Stimulated activated naive B cell treated with anti-CD40 and anti-IgM and Interleukin-4, amounts not matched to agents 10 μg/mL and 1 μg/mL and 100 μg/mL, for 72 hours (primary cell): Measurements from ENCODE around the gene AGR2.
A peak's percentile ranks its signal among the peaks of the same experiment; 100 is the strongest.
"Not testable (repeated sequence)": the region's sequence is repeated elsewhere in the genome, so short reads cannot be mapped to it uniquely, and the experiment has no call there.

Experiments
- ATAC-seq, 2 donors: fragments of 150-1000 bp; cut with Tn5 transposase; replicated peaks; 2 replicates each; pipeline ENCODE4 v1.10.0; 2021; ENCODE audit warnings: moderate library complexity in 1 of 2
- DNase-seq: peaks from one replicate; pipeline ENCODE4 v3.0.0; 2021
- H3K27ac Mint-ChIP-seq: one replicate; pipeline ENCODE4 v1.8.0; 2022; ENCODE audit warnings: mild to moderate bottlenecking, mixed read lengths
- H3K27me3 Mint-ChIP-seq, 2 donors: one replicate each; pipeline ENCODE4 v1.8.0; 2022; ENCODE audit warnings: mixed read lengths in 2 of 2
- H3K36me3 Mint-ChIP-seq, 2 donors: one replicate each; pipeline ENCODE4 v1.8.0; 2022; ENCODE audit warnings: mixed read lengths in 2 of 2, mild to moderate bottlenecking in 1 of 2
- H3K4me1 Mint-ChIP-seq, 2 donors: one replicate each; pipeline ENCODE4 v1.8.0; 2022; ENCODE audit warnings: mixed read lengths in 2 of 2, mild to moderate bottlenecking in 1 of 2
- H3K4me3 Mint-ChIP-seq, 2 donors: one replicate each; pipeline ENCODE4 v1.8.0; 2022; ENCODE audit warnings: mild to moderate bottlenecking in 2 of 2, mixed read lengths in 2 of 2, moderate library complexity in 1 of 2
- H3K9me3 Mint-ChIP-seq, 2 donors: one replicate each; pipeline ENCODE4 v1.8.0; 2022; ENCODE audit warnings: mixed read lengths in 2 of 2, mild to moderate bottlenecking in 1 of 2

AGR2 gene

DNA sequence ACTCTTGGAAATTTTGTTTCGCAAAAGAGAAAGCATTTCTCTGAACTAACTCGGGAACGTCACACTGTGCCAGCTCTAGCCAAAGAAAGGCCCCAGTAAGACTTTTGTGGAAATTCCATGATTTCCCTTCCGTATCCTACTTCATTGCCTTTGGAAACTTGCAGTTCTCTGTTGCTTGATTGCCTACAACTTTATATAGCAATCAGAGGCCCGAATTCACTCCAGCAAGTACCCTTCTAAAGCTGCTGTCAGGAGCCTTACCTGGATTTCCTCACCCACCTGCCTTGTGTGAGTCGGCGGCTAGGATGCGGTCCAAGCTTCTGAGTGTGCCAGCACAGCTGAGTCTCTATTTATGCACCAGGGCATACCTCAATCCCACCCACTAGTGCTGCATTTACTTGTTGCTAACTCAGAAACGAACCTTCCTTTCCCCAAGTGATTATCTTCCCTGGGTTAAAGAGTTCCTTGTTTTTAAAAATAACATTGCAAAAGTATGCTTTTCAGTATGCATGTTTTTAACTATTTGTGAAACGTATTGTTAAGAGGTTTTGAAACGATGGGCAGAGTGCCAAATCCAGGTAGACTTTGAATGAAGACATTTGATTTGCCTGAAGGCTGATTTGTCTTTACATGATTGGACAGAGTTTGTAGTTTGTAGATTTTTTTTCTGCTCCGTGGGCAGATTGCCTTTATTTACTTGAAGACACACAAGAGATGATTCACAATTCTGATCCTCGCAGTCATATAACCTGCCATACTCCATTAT lies at the start of gene AGR2:
AGR2 (minus strand) TSS at position 326 of the 766 bp plus-strand sequence. CDS start 3,203 bp downstream, outside the sequence.
- H3K4me3 Mint-ChIP-seq, result no peak within 1 kb of the TSS
- H3K36me3 Mint-ChIP-seq, result no peaks in the 10 kb centered on the region
- no peaks in the 10 kb centered on the region for H3K27me3 Mint-ChIP-seq
- H3K27ac Mint-ChIP-seq, result no peak within 1 kb of the TSS
- no peaks in the 10 kb centered on the region for H3K9me3 Mint-ChIP-seq
- ATAC-seq (no peak), DNase-seq (no peak)
- no peaks in the 10 kb centered on the region for H3K4me1 Mint-ChIP-seq

DNA sequence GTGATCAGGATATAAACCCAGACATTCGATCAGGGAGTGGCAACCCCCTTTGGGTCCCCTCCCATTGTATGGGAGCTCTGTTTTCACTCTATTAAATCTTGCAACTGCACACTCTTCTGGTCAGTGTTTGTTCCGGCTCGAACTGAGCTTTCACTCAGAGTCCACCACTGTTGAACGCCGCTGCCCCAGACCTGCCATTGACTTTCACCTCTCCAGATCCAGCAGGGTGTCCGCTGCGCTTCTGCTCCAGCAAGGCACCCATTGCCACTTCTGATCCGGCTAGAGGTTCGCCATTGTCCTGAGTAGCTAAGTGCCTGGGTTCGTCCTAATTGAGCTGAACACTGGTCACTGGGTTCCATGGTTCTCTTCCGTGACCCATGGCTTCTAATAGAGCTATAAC lies 48.4 kb upstream of the AGR2 start:
- not testable (repeated sequence) for H3K36me3 Mint-ChIP-seq, DNase-seq, H3K9me3 Mint-ChIP-seq, H3K27me3 Mint-ChIP-seq, H3K4me3 Mint-ChIP-seq, H3K27ac Mint-ChIP-seq, ATAC-seq
- H3K4me1 Mint-ChIP-seq, result peaks cover 14 to 28% of the 10 kb centered on the region in 2 donors

DNA sequence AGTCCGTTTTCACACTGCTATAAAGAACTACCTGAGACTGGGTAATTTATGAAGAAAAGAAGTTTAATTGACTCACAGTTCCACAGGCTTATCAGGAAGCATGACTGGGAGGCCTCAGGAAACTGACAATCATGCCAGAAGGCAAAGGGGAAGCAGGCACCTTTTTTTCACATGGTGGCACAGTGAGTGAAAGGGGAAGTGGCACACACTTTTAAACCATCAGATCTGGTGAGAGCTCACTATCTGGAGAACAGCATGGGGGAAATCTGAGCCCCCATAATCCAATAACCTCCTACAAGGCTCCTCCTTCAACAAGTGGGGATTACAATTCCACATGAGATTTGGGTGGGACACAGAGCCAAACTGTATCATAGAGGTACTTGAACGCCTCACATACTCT lies 47.0 kb upstream of the AGR2 start:
- Mint-ChIP-seq H3K9me3 (no peaks in the 10 kb centered on the region), H3K27me3 (no peaks in the 10 kb centered on the region), H3K4me1 (peaks cover 14 to 28% of the 10 kb centered on the region in 2 donors), H3K27ac (no peak overlapping the region), H3K36me3 (no peaks in the 10 kb centered on the region), H3K4me3 (peak overlapping the region in 1 of 2 donors; percentile 82)
- DNase-seq, result peak; percentile 15
- peak; percentile 90 to 92 for ATAC-seq

- ATAC-seq, result peak; percentile 61 to 64
- Mint-ChIP-seq H3K27ac (peak overlapping the region; percentile 62), H3K36me3 (no peaks in the 10 kb centered on the region), H3K4me1 (peaks cover 14 to 28% of the 10 kb centered on the region in 2 donors), H3K9me3 (no peaks in the 10 kb centered on the region), H3K27me3 (no peaks in the 10 kb centered on the region), H3K4me3 (peak overlapping the region; percentile 60 to 82)
- no peak for DNase-seq
Measured at GRCh38 chr7:16850614-16851466, 46.0 kb upstream of the AGR2 start.

DNA sequence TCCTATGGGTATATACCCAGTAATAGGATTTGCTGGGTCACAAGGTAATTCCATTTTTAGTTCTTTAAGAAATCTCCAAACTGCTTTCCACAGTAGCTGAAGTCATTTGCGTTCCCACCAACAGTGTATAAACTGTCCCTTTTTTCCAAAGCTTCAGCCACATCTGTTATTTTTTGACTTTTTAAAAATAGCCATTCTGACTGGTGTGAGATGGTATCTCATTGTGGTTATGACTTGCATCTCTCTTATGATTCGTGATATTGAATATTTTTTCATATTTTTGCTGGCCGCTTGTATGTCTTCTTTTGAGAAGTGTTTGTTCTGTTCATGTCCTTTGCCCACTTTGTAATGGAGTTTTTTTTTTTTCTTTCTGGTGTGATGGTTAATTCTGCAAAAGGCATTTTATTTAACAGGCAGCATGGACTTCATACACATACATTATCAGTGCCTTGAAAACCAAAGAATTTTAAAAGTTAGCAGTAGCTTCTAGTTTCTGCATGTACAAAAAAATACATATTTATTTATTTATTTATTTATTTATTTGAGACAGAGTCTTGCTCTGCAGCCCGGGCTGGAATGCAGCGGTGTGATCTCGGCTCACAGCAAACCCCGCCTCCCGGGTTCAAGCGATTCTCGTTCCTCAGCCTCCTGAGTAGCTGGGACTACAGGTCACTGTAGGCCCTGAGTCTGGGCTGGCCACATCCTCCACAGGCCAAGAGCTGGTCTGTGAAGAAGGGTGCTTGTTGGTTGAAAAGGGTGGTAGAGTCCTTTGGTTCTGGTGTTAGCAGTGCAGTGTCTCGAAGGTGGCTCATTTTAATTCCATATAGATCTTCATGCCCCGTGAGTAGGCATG lies 44.7 kb upstream of the AGR2 start:
- Mint-ChIP-seq H3K36me3 (no peaks in the 10 kb centered on the region), H3K4me1 (peaks cover 14 to 28% of the 10 kb centered on the region in 2 donors), H3K9me3 (no peaks in the 10 kb centered on the region), H3K4me3 (no peak overlapping the region), H3K27me3 (no peaks in the 10 kb centered on the region), H3K27ac (no peak overlapping the region)
- ATAC-seq (no peak), DNase-seq (no peak)

GRCh38 chr7:16847381-16847860 lies 42.6 kb upstream of the AGR2 start:
- no peak overlapping the region for H3K4me3 Mint-ChIP-seq
- H3K9me3 Mint-ChIP-seq, result no peaks in the 10 kb centered on the region
- DNase-seq (no peak), ATAC-seq (no peak)
- H3K4me1 Mint-ChIP-seq, result peaks cover 13 to 26% of the 10 kb centered on the region in 2 donors
- H3K36me3 Mint-ChIP-seq, result no peaks in the 10 kb centered on the region
- no peak overlapping the region for H3K27ac Mint-ChIP-seq
- H3K27me3 Mint-ChIP-seq, result no peaks in the 10 kb centered on the region

DNA sequence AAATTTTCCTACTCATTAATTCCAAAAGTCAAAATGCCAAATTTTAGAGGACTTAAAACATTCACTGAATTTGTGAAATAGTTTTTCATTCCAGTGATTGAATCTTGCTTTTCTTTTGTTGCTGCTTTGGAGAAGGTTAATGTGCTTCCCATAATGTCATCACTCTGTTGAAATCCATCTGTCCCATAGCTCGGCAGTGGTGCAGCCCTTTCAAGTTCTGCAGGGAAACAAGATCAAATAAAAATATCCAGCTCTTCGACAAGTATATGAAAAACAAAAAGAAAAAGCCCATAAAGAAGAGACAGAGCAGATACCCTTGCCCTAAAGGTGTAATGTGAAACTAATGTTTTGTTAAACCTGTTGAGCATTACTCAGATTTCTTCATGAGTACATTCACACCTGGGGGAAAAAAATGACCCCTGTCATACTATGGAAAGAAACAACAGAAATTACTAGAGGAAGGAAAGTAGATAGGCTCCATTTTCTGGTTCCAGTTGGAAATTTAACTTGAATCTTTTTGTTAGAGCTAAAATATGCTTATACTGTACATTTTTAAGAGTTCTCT lies 41.9 kb upstream of the AGR2 start:
- Mint-ChIP-seq H3K4me3 (no peak overlapping the region), H3K36me3 (no peaks in the 10 kb centered on the region), H3K27me3 (no peaks in the 10 kb centered on the region), H3K9me3 (no peaks in the 10 kb centered on the region), H3K27ac (no peak overlapping the region), H3K4me1 (peaks cover 7 to 18% of the 10 kb centered on the region in 2 donors)
- DNase-seq (no peak), ATAC-seq (no peak)

GRCh38 chr7:16845746-16846145 lies 40.9 kb upstream of the AGR2 start:
- peaks cover 6 to 9% of the 10 kb centered on the region in 2 donors for H3K4me1 Mint-ChIP-seq
- no peaks in the 10 kb centered on the region for H3K36me3 Mint-ChIP-seq
- ATAC-seq (no peak), DNase-seq (no peak)
- no peaks in the 10 kb centered on the region for H3K9me3 Mint-ChIP-seq
- no peak overlapping the region for H3K27ac Mint-ChIP-seq
- H3K4me3 Mint-ChIP-seq, result no peak overlapping the region
- no peaks in the 10 kb centered on the region for H3K27me3 Mint-ChIP-seq

GRCh38 chr7:16841681-16842080 lies 36.9 kb upstream of the AGR2 start:
- no peak overlapping the region for H3K4me3 Mint-ChIP-seq
- H3K36me3 Mint-ChIP-seq, result no peaks in the 10 kb centered on the region
- peaks cover 3 to 19% of the 10 kb centered on the region in 2 donors for H3K4me1 Mint-ChIP-seq
- no peaks in the 10 kb centered on the region for H3K9me3 Mint-ChIP-seq
- no peak overlapping the region for H3K27ac Mint-ChIP-seq
- H3K27me3 Mint-ChIP-seq, result no peaks in the 10 kb centered on the region
- DNase-seq (no peak), ATAC-seq (no peak)

- Mint-ChIP-seq H3K9me3 (no peaks in the 10 kb centered on the region), H3K27me3 (no peaks in the 10 kb centered on the region), H3K27ac (no peak overlapping the region), H3K4me1 (peaks cover 3 to 19% of the 10 kb centered on the region in 2 donors), H3K36me3 (no peaks in the 10 kb centered on the region), H3K4me3 (no peak overlapping the region)
- ATAC-seq (no peak), DNase-seq (no peak)
Measured at GRCh38 chr7:16840094-16840493, 35.3 kb upstream of the AGR2 start.

DNA sequence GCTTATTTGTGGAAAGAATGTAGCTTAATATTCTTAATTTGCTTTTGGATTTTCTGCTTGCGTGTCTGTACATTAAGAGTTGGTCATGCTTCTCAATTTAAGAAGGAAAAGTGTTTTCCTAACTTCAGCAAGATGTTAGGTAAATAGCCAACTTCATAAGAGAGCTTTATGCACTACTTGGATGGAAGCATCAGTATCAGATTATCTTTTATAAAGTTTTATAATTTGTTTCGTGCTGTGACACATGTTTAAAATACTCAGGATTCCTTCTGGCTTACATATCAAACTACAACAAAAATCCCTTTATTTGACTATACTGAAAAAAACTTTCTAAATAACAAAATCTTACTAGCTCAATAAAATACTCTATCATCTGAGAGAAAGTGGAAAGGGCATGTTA lies 34.8 kb upstream of the AGR2 start:
- Mint-ChIP-seq H3K9me3 (no peaks in the 10 kb centered on the region), H3K36me3 (no peaks in the 10 kb centered on the region), H3K27ac (no peak overlapping the region), H3K27me3 (no peaks in the 10 kb centered on the region), H3K4me3 (no peak overlapping the region), H3K4me1 (peaks cover 3 to 19% of the 10 kb centered on the region in 2 donors)
- DNase-seq (no peak), ATAC-seq (no peak)

GRCh38 chr7:16838891-16839290 lies 34.1 kb upstream of the AGR2 start:
- no peaks in the 10 kb centered on the region for H3K36me3 Mint-ChIP-seq
- no peak overlapping the region for H3K27ac Mint-ChIP-seq

DNA sequence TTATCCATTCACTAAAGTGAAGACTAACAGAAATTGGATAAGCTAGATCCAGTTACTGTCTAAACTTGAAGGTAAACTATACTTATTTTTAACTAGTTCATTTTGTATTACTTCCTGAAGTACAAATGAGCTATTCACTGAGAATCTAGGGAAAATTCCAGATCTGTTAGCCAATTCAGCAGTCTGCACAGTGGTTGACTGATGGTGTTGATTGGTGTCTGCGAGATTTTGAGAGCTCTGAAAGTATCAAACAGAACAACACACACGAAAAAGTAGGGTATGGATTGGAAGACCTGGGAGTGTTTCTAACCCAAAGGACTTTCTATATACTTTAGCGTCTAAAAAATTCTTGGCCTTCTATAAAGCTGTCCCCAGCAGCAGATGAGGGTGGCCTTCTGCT lies 33.6 kb upstream of the AGR2 start:
- ATAC-seq (no peak), DNase-seq (no peak)
- Mint-ChIP-seq H3K4me1 (peaks cover 3 to 19% of the 10 kb centered on the region in 2 donors), H3K9me3 (no peaks in the 10 kb centered on the region), H3K27me3 (no peaks in the 10 kb centered on the region), H3K36me3 (no peaks in the 10 kb centered on the region), H3K4me3 (no peak overlapping the region), H3K27ac (no peak overlapping the region)

More at GRCh38 chr7:16838891-16839290, 34.1 kb upstream of the AGR2 start:
- Mint-ChIP-seq H3K9me3 (no peaks in the 10 kb centered on the region), H3K4me1 (peaks cover 3 to 19% of the 10 kb centered on the region in 2 donors), H3K4me3 (no peak overlapping the region), H3K27me3 (no peaks in the 10 kb centered on the region)
- DNase-seq (no peak), ATAC-seq (no peak)

- Mint-ChIP-seq H3K4me3 (no peak overlapping the region), H3K9me3 (no peaks in the 10 kb centered on the region), H3K27ac (no peak overlapping the region), H3K36me3 (no peaks in the 10 kb centered on the region), H3K4me1 (peaks cover 2 to 19% of the 10 kb centered on the region in 2 donors), H3K27me3 (no peaks in the 10 kb centered on the region)
- no peak for DNase-seq
- no peak for ATAC-seq
Measured at GRCh38 chr7:16836481-16836880, 31.7 kb upstream of the AGR2 start.
